ENCODE results near the gene MRPS33.
"Not testable (repeated sequence)": the region's sequence is repeated elsewhere in the genome, so short reads cannot be mapped to it uniquely, and the experiment has no call there.

MRPS33 gene

GRCh38 chr7:141014524-141015395 lies at the start of gene MRPS33:
Gene MRPS33 (minus strand): TSS chr7:141014952. CDS start chr7:141010633, 4,319 bp downstream.
- Histone ChIP-seq H3K27ac (ENCODE audit: low read depth, low read length) (peak within 1 kb of the TSS; percentile 54), H3K4me3 (ENCODE audit: low read depth, low read length) (peak within 1 kb of the TSS; percentile 68), H3K4me1 (ENCODE audit: control insufficient read depth, insufficient read depth, low read length) (no peaks in the 10 kb centered on the region), H3K9ac (ENCODE audit: low read length) (peak within 1 kb of the TSS; percentile 80), H3K27me3 (ENCODE audit: control insufficient read depth, insufficient read depth, low read length) (peaks cover 8% of the 10 kb centered on the region), H3K36me3 (ENCODE audit: control insufficient read depth, insufficient read depth, low read length) (peaks cover 6% of the 10 kb centered on the region; the same call in 1 of the 2 replicates), H3K9me3 (ENCODE audit: control insufficient read depth, insufficient read depth, low read depth, low read length) (no peaks in the 10 kb centered on the region; the same call in 1 of the 2 replicates)

- no peaks in the 10 kb centered on the region for H3K4me1 ChIP-seq (ENCODE audit: control insufficient read depth, insufficient read depth, low read length)
- H3K27me3 ChIP-seq (ENCODE audit: control insufficient read depth, insufficient read depth, low read length), result no peaks in the 10 kb centered on the region
- H3K4me3 ChIP-seq (ENCODE audit: low read depth, low read length), result no peak overlapping the region
- no peaks in the 10 kb centered on the region for H3K36me3 ChIP-seq (ENCODE audit: control insufficient read depth, insufficient read depth, low read length)
- peaks cover 3% of the 10 kb centered on the region; the same call in 1 of the 2 replicates for H3K9me3 ChIP-seq (ENCODE audit: control insufficient read depth, insufficient read depth, low read depth, low read length)
- H3K9ac ChIP-seq (ENCODE audit: low read length), result no peak overlapping the region
- no peak overlapping the region for H3K27ac ChIP-seq (ENCODE audit: low read depth, low read length)
Measured at GRCh38 chr7:141057788-141058187, 43.0 kb upstream of the MRPS33 start.

GRCh38 chr7:141055146-141055545 lies 40.4 kb upstream of the MRPS33 start:
- no peak overlapping the region for H3K27ac ChIP-seq (ENCODE audit: low read depth, low read length)
- H3K9me3 ChIP-seq (ENCODE audit: control insufficient read depth, insufficient read depth, low read depth, low read length), result no peaks in the 10 kb centered on the region
- H3K4me1 ChIP-seq (ENCODE audit: control insufficient read depth, insufficient read depth, low read length), result no peaks in the 10 kb centered on the region
- H3K36me3 ChIP-seq (ENCODE audit: control insufficient read depth, insufficient read depth, low read length), result no peaks in the 10 kb centered on the region
- no peaks in the 10 kb centered on the region for H3K27me3 ChIP-seq (ENCODE audit: control insufficient read depth, insufficient read depth, low read length)
- no peak overlapping the region for H3K9ac ChIP-seq (ENCODE audit: low read length)
- no peak overlapping the region for H3K4me3 ChIP-seq (ENCODE audit: low read depth, low read length)

- no peak overlapping the region for H3K9ac ChIP-seq (ENCODE audit: low read length)
- H3K4me1 ChIP-seq (ENCODE audit: control insufficient read depth, insufficient read depth, low read length), result no peaks in the 10 kb centered on the region
- H3K4me3 ChIP-seq (ENCODE audit: low read depth, low read length), result no peak overlapping the region
- no peaks in the 10 kb centered on the region for H3K36me3 ChIP-seq (ENCODE audit: control insufficient read depth, insufficient read depth, low read length)
- H3K27me3 ChIP-seq (ENCODE audit: control insufficient read depth, insufficient read depth, low read length), result no peaks in the 10 kb centered on the region
- H3K27ac ChIP-seq (ENCODE audit: low read depth, low read length), result no peak overlapping the region
- H3K9me3 ChIP-seq (ENCODE audit: control insufficient read depth, insufficient read depth, low read depth, low read length), result no peaks in the 10 kb centered on the region
Measured at GRCh38 chr7:141053626-141054025, 38.9 kb upstream of the MRPS33 start.

GRCh38 chr7:141045842-141046620 lies 31.3 kb upstream of the MRPS33 start:
- Histone ChIP-seq H3K36me3 (ENCODE audit: control insufficient read depth, insufficient read depth, low read length) (no peaks in the 10 kb centered on the region), H3K9me3 (ENCODE audit: control insufficient read depth, insufficient read depth, low read depth, low read length) (no peaks in the 10 kb centered on the region), H3K27ac (ENCODE audit: low read depth, low read length) (no peak overlapping the region), H3K4me1 (ENCODE audit: control insufficient read depth, insufficient read depth, low read length) (no peaks in the 10 kb centered on the region), H3K4me3 (ENCODE audit: low read depth, low read length) (no peak overlapping the region), H3K9ac (ENCODE audit: low read length) (no peak overlapping the region), H3K27me3 (ENCODE audit: control insufficient read depth, insufficient read depth, low read length) (no peaks in the 10 kb centered on the region)

GRCh38 chr7:141045126-141045841 lies 30.5 kb upstream of the MRPS33 start:
- H3K27ac ChIP-seq (ENCODE audit: low read depth, low read length), result no peak overlapping the region
- no peaks in the 10 kb centered on the region for H3K27me3 ChIP-seq (ENCODE audit: control insufficient read depth, insufficient read depth, low read length)
- no peaks in the 10 kb centered on the region for H3K4me1 ChIP-seq (ENCODE audit: control insufficient read depth, insufficient read depth, low read length)
- H3K4me3 ChIP-seq (ENCODE audit: low read depth, low read length), result no peak overlapping the region
- H3K9me3 ChIP-seq (ENCODE audit: control insufficient read depth, insufficient read depth, low read depth, low read length), result no peaks in the 10 kb centered on the region
- H3K9ac ChIP-seq (ENCODE audit: low read length), result no peak overlapping the region
- no peaks in the 10 kb centered on the region for H3K36me3 ChIP-seq (ENCODE audit: control insufficient read depth, insufficient read depth, low read length)

GRCh38 chr7:141043616-141044015 lies 28.9 kb upstream of the MRPS33 start:
- Histone ChIP-seq H3K9ac (ENCODE audit: low read length) (no peak overlapping the region), H3K4me3 (ENCODE audit: low read depth, low read length) (no peak overlapping the region), H3K27ac (ENCODE audit: low read depth, low read length) (no peak overlapping the region), H3K27me3 (ENCODE audit: control insufficient read depth, insufficient read depth, low read length) (no peaks in the 10 kb centered on the region), H3K9me3 (ENCODE audit: control insufficient read depth, insufficient read depth, low read depth, low read length) (no peaks in the 10 kb centered on the region), H3K36me3 (ENCODE audit: control insufficient read depth, insufficient read depth, low read length) (no peaks in the 10 kb centered on the region), H3K4me1 (ENCODE audit: control insufficient read depth, insufficient read depth, low read length) (no peaks in the 10 kb centered on the region)

GRCh38 chr7:141042222-141043193 lies 27.8 kb upstream of the MRPS33 start:
- H3K4me1 ChIP-seq (ENCODE audit: control insufficient read depth, insufficient read depth, low read length), result no peaks in the 10 kb centered on the region
- H3K36me3 ChIP-seq (ENCODE audit: control insufficient read depth, insufficient read depth, low read length), result no peaks in the 10 kb centered on the region
- no peak overlapping the region for H3K4me3 ChIP-seq (ENCODE audit: low read depth, low read length)
- H3K9ac ChIP-seq (ENCODE audit: low read length), result no peak overlapping the region
- no peak overlapping the region for H3K27ac ChIP-seq (ENCODE audit: low read depth, low read length)
- H3K27me3 ChIP-seq (ENCODE audit: control insufficient read depth, insufficient read depth, low read length), result no peaks in the 10 kb centered on the region
- no peaks in the 10 kb centered on the region for H3K9me3 ChIP-seq (ENCODE audit: control insufficient read depth, insufficient read depth, low read depth, low read length)

GRCh38 chr7:141039376-141039775 lies 24.6 kb upstream of the MRPS33 start:
- Histone ChIP-seq H3K27me3 (ENCODE audit: control insufficient read depth, insufficient read depth, low read length) (no peaks in the 10 kb centered on the region), H3K4me1 (ENCODE audit: control insufficient read depth, insufficient read depth, low read length) (no peaks in the 10 kb centered on the region), H3K4me3 (ENCODE audit: low read depth, low read length) (no peak overlapping the region), H3K27ac (ENCODE audit: low read depth, low read length) (no peak overlapping the region), H3K9me3 (ENCODE audit: control insufficient read depth, insufficient read depth, low read depth, low read length) (no peaks in the 10 kb centered on the region), H3K36me3 (ENCODE audit: control insufficient read depth, insufficient read depth, low read length) (no peaks in the 10 kb centered on the region), H3K9ac (ENCODE audit: low read length) (no peak overlapping the region)

GRCh38 chr7:141038100-141038499 lies 23.3 kb upstream of the MRPS33 start:
- not testable (repeated sequence) for H3K9me3 ChIP-seq (ENCODE audit: control insufficient read depth, insufficient read depth, low read depth, low read length); H3K27me3 ChIP-seq (ENCODE audit: control insufficient read depth, insufficient read depth, low read length); H3K4me3 ChIP-seq (ENCODE audit: low read depth, low read length); H3K9ac ChIP-seq (ENCODE audit: low read length); H3K4me1 ChIP-seq (ENCODE audit: control insufficient read depth, insufficient read depth, low read length); H3K27ac ChIP-seq (ENCODE audit: low read depth, low read length); H3K36me3 ChIP-seq (ENCODE audit: control insufficient read depth, insufficient read depth, low read length)

All from HUES6 (cell line).